ENCODE measurements around the gene VRK2.
"Not testable (repeated sequence)": the region's sequence is repeated elsewhere in the genome, so short reads cannot be mapped to it uniquely, and the experiment has no call there.

DNA sequence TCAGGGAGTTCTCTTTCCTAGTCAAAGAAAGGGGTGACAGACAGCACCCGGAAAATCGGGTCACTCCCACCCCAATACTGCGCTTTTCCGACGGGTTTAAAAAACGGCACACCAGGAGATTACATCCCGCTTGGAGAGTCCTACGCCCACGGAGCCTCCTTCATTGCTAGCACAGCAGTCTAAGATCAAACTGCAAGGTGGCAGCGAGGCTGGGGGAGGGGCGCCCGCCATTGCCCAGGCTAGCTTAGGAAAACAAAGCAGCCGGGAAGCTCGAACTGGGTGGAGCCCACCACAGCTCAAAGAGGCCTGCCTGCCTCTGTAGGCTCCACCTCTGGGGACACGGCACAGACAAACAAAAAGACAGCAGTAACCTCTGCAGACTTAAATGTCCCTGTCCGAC lies 125.2 kb downstream of the VRK2 start:
- not testable (repeated sequence) for TF ChIP-seq POLR2AphosphoS5, POLR2A (IDR thresholded peaks at IDR 0.05)
- TF ChIP-seq, protein P1, sequence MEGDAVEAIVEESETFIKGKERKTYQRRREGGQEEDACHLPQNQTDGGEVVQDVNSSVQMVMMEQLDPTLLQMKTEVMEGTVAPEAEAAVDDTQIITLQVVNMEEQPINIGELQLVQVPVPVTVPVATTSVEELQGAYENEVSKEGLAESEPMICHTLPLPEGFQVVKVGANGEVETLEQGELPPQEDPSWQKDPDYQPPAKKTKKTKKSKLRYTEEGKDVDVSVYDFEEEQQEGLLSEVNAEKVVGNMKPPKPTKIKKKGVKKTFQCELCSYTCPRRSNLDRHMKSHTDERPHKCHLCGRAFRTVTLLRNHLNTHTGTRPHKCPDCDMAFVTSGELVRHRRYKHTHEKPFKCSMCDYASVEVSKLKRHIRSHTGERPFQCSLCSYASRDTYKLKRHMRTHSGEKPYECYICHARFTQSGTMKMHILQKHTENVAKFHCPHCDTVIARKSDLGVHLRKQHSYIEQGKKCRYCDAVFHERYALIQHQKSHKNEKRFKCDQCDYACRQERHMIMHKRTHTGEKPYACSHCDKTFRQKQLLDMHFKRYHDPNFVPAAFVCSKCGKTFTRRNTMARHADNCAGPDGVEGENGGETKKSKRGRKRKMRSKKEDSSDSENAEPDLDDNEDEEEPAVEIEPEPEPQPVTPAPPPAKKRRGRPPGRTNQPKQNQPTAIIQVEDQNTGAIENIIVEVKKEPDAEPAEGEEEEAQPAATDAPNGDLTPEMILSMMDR (IDR thresholded peaks at IDR 0.05) = not testable (repeated sequence)

Data from breast epithelium (tissue), 3 donors.